ENCODE data around the gene TRIM47.
A peak's percentile ranks its signal among the peaks of the same experiment; 100 is the strongest.

The TRIM47 gene

DNA sequence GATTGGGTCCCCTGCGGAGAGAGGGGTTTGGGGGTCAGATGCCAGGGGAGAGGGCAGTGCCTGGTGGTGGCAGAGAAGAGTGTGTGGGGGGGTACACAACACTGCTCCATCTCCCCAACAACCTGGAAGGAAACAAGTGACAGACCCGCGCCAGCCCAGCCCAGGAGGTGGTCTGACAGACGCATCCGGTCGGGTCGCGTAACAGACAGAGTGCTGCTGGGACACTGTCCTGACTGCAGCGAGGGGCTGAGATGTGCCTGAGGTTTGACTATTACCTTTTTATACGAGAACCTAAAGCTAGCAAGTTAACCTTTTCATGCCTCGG lies 50.3 kb downstream of the TRIM47 start:
- no peak for DNase-seq

DNA sequence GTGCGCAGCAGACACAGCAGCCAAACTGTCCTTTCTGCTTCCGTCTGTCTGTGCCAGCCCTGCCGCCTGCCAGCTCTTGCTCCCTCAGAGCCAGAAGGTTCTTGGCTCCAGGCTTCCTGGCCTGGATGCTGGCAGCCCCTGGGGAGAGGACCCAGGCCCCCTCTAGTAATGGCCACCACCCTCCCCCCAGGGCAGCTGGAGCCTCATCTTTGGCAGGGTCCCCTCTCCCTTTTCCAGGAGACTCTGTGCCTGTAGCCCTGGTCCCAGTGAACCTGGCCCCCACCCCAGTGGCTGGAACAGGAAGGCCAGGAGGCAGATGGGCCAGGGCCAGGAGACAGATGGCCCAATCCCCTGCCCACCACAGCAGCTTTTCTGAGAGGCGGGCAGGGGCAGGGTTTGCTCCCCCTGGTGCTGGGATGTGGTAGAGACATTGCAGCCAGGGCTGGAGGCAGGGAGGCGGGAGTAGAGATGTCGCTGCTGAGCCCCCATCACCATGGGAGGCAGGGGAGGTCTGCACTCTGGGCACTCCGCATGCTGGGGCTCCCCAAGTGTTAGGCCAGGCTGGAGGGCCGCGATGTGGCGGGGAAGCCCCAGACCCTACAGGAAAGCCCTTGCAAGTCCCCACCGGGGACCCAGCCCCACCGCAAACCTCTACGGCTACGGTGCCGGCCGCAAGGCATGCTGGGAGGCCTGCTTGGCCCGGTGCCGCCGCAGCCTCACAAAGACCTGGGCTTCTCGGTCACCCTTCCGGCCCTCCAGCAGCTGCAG lies 50.9 kb downstream of the TRIM47 start:
- DNase-seq, result peak; percentile 75

DNA sequence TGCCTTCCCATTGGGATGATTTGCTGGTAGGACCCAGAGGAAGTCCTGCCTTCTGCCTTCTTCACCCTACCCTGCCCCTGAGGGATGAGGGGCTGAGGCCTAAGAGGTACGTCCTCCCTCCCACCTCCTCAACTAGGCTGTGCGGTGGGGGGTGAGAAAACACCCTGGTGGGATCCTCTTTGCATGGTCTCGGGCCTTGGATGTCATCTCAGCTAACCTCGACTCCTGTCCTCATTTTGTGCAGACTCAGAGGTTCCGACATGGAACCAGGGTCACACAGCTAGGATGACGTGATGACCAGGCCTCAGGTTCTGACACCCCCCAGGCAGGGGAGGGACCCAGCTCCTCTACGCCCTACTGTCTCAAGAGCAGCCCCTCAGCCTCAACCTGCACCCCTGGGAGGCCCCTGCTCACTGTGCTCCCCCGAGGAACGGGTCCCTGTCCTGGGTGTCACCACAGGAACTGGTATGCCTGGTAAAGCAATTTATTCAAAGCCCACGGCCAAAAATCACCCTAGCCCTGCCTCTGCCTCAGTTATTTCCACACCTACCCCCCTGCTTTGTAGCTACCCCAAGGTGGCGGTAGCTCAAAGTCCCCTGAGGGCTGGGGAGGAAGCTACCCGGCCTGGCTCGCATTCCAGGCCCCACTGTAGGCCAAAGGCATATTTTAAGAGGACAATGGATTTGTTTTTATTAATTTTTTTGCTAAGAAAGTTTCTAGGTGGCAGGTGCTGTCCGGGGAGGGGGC lies 51.6 kb downstream of the TRIM47 start:
- DNase-seq, result no peak

DNA sequence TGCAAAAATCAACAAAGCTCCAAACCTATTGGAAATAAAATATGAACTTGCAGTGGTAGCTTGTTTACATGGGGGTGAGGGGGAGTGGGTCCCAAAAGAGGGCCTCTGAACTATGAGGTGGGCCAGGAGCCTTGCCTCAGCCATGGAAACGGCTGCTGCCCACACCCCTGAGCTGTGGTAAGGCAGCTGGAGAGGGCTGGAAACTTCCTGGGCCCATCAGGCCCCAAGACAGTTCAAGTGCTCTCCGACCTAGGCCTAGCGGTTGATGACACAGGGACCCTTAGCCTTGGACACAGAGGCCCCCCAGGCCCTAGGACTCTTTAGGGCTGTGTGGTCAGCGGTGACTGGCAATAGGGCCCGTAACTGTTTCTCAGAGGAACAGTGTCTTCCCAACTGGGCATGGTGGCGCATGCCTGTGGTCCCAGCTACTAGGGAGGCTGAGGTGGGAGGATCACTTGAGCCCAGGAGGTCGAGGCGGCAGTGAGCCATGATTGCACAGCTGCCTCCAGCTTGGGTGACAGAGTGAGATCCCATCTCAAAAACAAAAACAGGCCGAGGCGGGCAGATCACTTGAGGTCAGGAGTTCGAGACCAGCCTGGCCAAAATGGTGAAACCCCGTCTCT lies 52.5 kb downstream of the TRIM47 start:
- no peak for DNase-seq

DNA sequence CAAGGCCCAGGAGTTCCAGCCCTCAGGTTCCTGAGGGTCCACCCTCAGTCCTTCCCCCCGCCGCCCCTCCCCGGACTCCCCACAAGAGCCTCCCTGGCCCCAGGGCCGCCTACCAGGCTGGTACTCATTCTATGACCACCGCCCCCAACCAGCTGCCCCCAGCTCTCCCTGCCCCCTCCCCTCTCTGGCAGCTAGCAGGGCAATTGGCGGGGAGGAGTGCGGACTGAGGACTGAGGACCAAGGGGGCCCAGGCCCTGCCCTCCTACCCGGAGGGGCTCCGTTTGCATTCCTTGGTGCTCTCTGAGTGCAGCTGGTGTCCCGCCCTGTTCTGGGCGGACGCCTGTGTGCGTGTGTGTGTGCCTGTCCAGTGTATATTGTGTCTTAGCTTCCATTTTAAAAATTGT lies 53.2 kb downstream of the TRIM47 start:
- no peak for DNase-seq

DNA sequence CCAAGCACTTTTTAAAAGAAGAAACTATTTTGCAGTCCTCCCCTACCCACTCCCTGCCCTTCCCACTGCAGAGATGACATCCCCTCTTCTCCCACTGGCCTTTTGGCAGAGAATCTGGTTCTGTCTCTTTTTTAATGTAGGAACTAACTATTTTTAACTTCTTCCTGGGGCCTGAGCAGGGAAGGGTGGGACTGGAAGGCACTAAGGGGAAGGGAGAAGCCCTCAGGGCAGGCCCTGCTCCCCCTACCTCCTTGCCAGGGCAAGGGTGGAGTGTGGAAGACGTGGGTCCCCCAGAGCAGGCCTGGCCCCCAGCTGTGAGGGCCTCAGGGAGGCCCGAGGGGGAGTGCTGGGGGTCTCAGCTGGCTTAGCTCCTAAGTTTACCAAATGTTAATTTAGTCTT lies 53.7 kb downstream of the TRIM47 start:
- DNase-seq, result no peak
